ENCODE data around the gene PDRG1. TPM values are rescaled to one million over a fixed set of nuclear protein-coding genes. Genes with fewer than 3 reads are reported as not detected.

The PDRG1 gene
- total RNA-seq, 1 donor from 2014 or later, result 6.8 TPM

GRCh38 chr20:31990641-31991338 is 38.9 kb upstream of the PDRG1 start:
- Histone ChIP-seq H3K4me3 (ENCODE audit: low read depth, low read length) (no peak overlapping the region), H3K27me3 (ENCODE audit: control insufficient read depth, insufficient read depth, low read length) (peaks cover 15% of the 10 kb centered on the region), H3K36me3 (ENCODE audit: control insufficient read depth, insufficient read depth, low read length) (no peaks in the 10 kb centered on the region)
- DNase-seq (ENCODE audit: low read depth) (no peak), FAIRE-seq (no peak)
- TF ChIP-seq, protein P1, sequence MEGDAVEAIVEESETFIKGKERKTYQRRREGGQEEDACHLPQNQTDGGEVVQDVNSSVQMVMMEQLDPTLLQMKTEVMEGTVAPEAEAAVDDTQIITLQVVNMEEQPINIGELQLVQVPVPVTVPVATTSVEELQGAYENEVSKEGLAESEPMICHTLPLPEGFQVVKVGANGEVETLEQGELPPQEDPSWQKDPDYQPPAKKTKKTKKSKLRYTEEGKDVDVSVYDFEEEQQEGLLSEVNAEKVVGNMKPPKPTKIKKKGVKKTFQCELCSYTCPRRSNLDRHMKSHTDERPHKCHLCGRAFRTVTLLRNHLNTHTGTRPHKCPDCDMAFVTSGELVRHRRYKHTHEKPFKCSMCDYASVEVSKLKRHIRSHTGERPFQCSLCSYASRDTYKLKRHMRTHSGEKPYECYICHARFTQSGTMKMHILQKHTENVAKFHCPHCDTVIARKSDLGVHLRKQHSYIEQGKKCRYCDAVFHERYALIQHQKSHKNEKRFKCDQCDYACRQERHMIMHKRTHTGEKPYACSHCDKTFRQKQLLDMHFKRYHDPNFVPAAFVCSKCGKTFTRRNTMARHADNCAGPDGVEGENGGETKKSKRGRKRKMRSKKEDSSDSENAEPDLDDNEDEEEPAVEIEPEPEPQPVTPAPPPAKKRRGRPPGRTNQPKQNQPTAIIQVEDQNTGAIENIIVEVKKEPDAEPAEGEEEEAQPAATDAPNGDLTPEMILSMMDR (IDR thresholded peaks at IDR 0.05; ENCODE audit: insufficient read depth, low read length, severe bottlenecking), result no peak

- H3K4me3 ChIP-seq (ENCODE audit: low read depth, low read length), result no peak overlapping the region
These were observed 37.3 kb upstream of the PDRG1 start for GRCh38 chr20:31989030-31989645.

DNA sequence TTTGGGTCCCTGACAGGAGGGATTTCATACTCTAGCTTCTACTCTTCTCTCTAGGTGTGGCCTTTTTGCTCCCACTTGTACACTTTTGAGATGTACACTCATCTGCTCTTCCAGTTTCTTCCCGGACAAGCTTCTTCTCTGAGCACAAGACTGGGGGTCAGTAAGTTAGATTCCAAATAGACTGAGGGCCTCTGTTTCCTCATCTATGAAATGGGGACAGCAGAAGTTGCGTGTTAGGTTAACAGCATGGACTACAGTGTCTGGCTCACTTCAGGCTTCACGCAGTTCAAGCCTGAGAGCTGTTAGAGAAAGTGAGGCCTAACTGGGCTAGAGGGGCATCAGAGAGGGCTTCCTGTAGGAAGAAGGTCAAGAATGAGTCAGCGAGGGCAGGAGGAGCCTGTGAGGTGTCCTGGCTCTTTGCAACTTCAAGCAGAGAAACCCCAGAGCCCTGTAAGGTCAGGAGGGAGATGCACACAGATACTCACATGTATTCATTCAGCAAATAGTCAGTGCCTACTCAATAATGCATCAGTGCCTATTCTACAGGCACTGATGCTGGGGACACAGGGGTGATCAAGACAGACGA is 36.7 kb upstream of the PDRG1 start:
- no peak for DNase-seq (ENCODE audit: low read depth)
- TF ChIP-seq, protein P1 (IDR thresholded peaks at IDR 0.05; ENCODE audit: insufficient read depth, low read length, severe bottlenecking), result no peak

More at GRCh38 chr20:31989030-31989645, 37.3 kb upstream of the PDRG1 start:
- TF ChIP-seq, protein P1 (IDR thresholded peaks at IDR 0.05; ENCODE audit: insufficient read depth, low read length, severe bottlenecking), result no peak
- Histone ChIP-seq H3K36me3 (ENCODE audit: control insufficient read depth, insufficient read depth, low read length) (no peaks in the 10 kb centered on the region), H3K27me3 (ENCODE audit: control insufficient read depth, insufficient read depth, low read length) (peaks cover 5% of the 10 kb centered on the region)
- DNase-seq (ENCODE audit: low read depth) (no peak), FAIRE-seq (peak; percentile 18)

GRCh38 chr20:31987744-31988143 is 35.9 kb upstream of the PDRG1 start:
- peak; percentile 87 for FAIRE-seq

More for the DNA sequence above, 36.7 kb upstream of the PDRG1 start:
- H3K27me3 ChIP-seq (ENCODE audit: control insufficient read depth, insufficient read depth, low read length), result peaks cover 2% of the 10 kb centered on the region
- no peak overlapping the region for H3K4me3 ChIP-seq (ENCODE audit: low read depth, low read length)
- no peak for FAIRE-seq
- no peaks in the 10 kb centered on the region for H3K36me3 ChIP-seq (ENCODE audit: control insufficient read depth, insufficient read depth, low read length)

GRCh38 chr20:31984981-31985471 is 33.2 kb upstream of the PDRG1 start:
- H3K36me3 ChIP-seq (ENCODE audit: control insufficient read depth, insufficient read depth, low read length), result no peaks in the 10 kb centered on the region
- peaks cover 2% of the 10 kb centered on the region for H3K27me3 ChIP-seq (ENCODE audit: control insufficient read depth, insufficient read depth, low read length)
- no peak for FAIRE-seq
- DNase-seq (ENCODE audit: low read depth), result no peak
- TF ChIP-seq, protein P1 (IDR thresholded peaks at IDR 0.05; ENCODE audit: insufficient read depth, low read length, severe bottlenecking), result no peak
- no peak overlapping the region for H3K4me3 ChIP-seq (ENCODE audit: low read depth, low read length)

More at GRCh38 chr20:31987744-31988143, 35.9 kb upstream of the PDRG1 start:
- TF ChIP-seq, protein P1 (IDR thresholded peaks at IDR 0.05; ENCODE audit: insufficient read depth, low read length, severe bottlenecking), result no peak
- DNase-seq (ENCODE audit: low read depth), result peak; percentile 79
- H3K4me3 ChIP-seq (ENCODE audit: low read depth, low read length), result no peak overlapping the region
- H3K36me3 ChIP-seq (ENCODE audit: control insufficient read depth, insufficient read depth, low read length), result no peaks in the 10 kb centered on the region
- peaks cover 2% of the 10 kb centered on the region for H3K27me3 ChIP-seq (ENCODE audit: control insufficient read depth, insufficient read depth, low read length)

Data from bronchial epithelial cell (primary cell).